HEK293 (cell line): ENCODE results near the gene SUMF1.

Experiments used
- ZBTB17 ChIP-seq: fragments of 450-650 bp; formaldehyde crosslinking; IDR thresholded peaks from 2 replicates; pipeline ENCODE4 v1.5.1; 2016; ENCODE audit warnings: missing biosample characterization, missing genetic modification characterization
- ZNF138 ChIP-seq: fragments of 450-650 bp; formaldehyde crosslinking; IDR thresholded peaks from 2 replicates; pipeline ENCODE4 v1.5.1; 2016; ENCODE audit warnings: missing biosample characterization, missing genetic modification characterization, borderline replicate concordance

DNA sequence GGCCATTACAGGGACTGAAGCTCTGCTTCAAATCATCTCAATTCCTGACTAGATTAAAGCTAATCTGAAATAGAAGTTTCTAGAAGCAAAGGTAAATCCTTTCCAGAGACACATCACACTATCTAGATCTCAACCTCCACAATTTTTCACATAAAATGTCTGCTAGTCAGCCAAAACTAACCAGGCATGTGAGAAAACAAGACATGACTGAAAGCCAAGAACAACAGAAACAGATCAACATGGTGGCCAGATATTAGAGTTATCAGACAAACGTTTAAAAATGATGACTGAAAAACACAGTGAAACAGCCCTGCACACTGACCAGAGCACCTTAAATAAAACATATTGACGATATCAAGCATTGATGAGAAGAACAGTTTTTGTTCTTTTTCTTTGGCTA, 59.1 kb downstream of the SUMF1 start:
- TF ChIP-seq ZNF138 (tag by site-specific recombination) (no peak), ZBTB17 (tag by site-specific recombination) (no peak)
